Left hindlimb (tissue), 1 donor: Measurements from ENCODE around the gene ZNF444.
A peak's percentile ranks its signal among the peaks of the same experiment; 100 is the strongest.
"Not testable (repeated sequence)": the region's sequence is repeated elsewhere in the genome, so short reads cannot be mapped to it uniquely, and the experiment has no call there.

Experiments used
- DNase-seq: peaks from one replicate; pipeline ENCODE4 v3.0.0-alpha.2; 2018

Gene ZNF444

GRCh38 chr19:56148096-56148495 lies 7.0 kb downstream of the ZNF444 start:
- DNase-seq = no peak

GRCh38 chr19:56148955-56149655 lies 8.0 kb downstream of the ZNF444 start:
- DNase-seq = not testable (repeated sequence)

- DNase-seq = no peak
Measured at GRCh38 chr19:56149656-56150038, 8.6 kb downstream of the ZNF444 start.

GRCh38 chr19:56150358-56150757 lies 9.3 kb downstream of the ZNF444 start:
- no peak for DNase-seq

- no peak for DNase-seq
Measured at GRCh38 chr19:56152644-56153043, 11.6 kb downstream of the ZNF444 start.

GRCh38 chr19:56153507-56153906 lies 12.4 kb downstream of the ZNF444 start:
- DNase-seq = peak; percentile 4

GRCh38 chr19:56155124-56155687 lies 14.1 kb downstream of the ZNF444 start:
- DNase-seq = no peak

GRCh38 chr19:56156768-56157167 lies 15.7 kb downstream of the ZNF444 start:
- DNase-seq = peak; percentile 15

GRCh38 chr19:56158170-56158757 lies 17.2 kb downstream of the ZNF444 start:
- peak; percentile 10 for DNase-seq

- no peak for DNase-seq
Measured at GRCh38 chr19:56159009-56159559, 18.0 kb downstream of the ZNF444 start.

GRCh38 chr19:56159622-56160271 lies 18.7 kb downstream of the ZNF444 start:
- no peak for DNase-seq

- no peak for DNase-seq
Measured at GRCh38 chr19:56161534-56161933, 20.4 kb downstream of the ZNF444 start.

GRCh38 chr19:56162258-56162657 lies 21.2 kb downstream of the ZNF444 start:
- no peak for DNase-seq

GRCh38 chr19:56163097-56163496 lies 22.0 kb downstream of the ZNF444 start:
- no peak for DNase-seq

- DNase-seq = no peak
Measured at GRCh38 chr19:56167064-56167578, 26.0 kb downstream of the ZNF444 start.

- DNase-seq = no peak
Measured at GRCh38 chr19:56170261-56170660, 29.2 kb downstream of the ZNF444 start.

GRCh38 chr19:56174086-56174485 lies 33.0 kb downstream of the ZNF444 start:
- DNase-seq = no peak

- DNase-seq = no peak
Measured at GRCh38 chr19:56174550-56174949, 33.5 kb downstream of the ZNF444 start.

- DNase-seq = not testable (repeated sequence)
Measured at GRCh38 chr19:56175861-56176307, 34.8 kb downstream of the ZNF444 start, which contains the start of gene GALP. Gene GALP (plus strand): TSS chr19:56176008. CDS start chr19:56177109, 1,101 bp downstream.

- DNase-seq = not testable (repeated sequence)
Measured at GRCh38 chr19:56176310-56176709, 35.2 kb downstream of the ZNF444 start.

GRCh38 chr19:56176881-56177280 lies 35.8 kb downstream of the ZNF444 start:
- DNase-seq = no peak

- no peak for DNase-seq
Measured at GRCh38 chr19:56177564-56178243, 36.6 kb downstream of the ZNF444 start.
